Measurements from ENCODE around the gene MISP3.
"Not testable (repeated sequence)": the region's sequence is repeated elsewhere in the genome, so short reads cannot be mapped to it uniquely, and the experiment has no call there.

The MISP3 gene

DNA sequence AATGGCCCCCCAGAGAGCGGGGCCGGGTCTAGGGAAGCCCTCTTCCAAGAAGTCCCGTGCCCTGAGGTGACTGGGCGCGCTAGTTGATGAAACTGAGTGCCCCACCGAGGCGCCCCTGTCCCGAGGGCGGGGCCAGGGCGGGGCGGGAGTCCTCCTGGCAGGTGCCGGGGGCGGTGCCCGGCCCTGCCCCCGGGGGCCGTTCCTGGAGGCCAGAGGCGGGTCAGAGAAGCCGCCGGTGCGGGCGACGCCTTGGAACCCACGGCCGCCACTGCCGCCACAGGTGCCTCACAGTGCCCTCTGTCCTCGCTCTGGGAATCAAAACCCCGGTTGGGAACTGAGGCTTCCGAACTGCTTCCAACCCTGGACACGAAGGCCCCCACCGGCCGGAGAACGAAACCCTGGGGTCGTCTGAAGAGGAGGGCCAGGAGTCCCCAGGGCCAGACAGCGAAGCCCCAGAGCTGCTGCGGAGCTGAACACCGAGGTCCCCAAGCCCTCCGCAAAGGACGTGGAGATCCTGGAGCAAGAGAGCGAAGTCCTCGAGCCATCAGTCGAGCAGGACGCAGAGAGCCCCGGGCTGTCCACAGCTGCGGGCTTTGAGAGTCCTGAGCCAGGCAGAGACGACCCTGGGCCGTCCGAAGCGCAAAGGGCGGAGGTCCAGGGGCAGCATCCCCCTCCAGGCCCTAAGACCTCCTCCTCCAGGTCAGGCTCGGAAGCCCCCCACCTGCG, at the start of gene MISP3:
Gene MISP3, plus strand, starts transcription at position 252 of the 726 bp plus-strand sequence. CDS start 524 bp downstream, outside the sequence.
- peak in 1 of 4 experiments; percentile 22 for DNase-seq

DNA sequence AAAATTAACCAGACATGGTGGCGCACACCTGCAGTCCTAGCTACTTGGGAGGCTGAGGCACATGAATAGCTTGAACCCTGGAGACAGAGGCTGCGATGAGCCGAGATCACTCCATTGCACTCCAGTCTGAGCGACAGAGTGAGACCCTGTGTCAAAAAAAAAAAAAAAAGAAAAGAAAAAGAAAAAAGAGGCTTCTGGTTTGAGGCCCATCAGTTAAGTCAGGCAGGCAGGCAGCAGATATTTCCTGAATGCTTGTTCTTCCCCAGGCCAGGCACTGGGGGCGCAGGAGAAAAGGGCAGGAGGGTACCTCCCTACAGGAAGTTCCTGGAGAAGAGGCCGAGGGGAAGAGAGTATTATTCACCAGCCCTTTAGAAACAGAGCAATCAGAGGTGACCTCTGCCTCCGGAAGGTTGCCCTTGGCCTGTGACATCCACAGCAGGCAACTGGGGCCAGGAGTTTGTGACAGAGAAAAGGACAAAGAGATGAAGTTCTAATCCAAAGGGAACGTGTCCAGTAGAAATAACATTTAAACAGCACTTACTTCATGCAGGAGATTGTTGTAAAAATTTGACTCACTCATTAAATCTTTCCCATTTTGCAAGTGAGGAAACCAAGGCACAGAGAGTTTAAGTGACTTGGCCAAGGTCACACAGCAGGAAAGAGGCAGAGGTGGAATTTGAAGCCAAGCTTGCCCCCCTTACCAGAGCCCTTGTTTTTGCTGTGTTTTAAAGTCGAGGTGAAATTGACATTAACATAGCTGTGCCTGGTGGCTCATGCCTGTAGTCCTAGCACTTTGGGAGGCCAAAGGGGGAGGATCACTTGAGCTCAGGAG, 49.0 kb upstream of the MISP3 start:
- no peak for DNase-seq

DNA sequence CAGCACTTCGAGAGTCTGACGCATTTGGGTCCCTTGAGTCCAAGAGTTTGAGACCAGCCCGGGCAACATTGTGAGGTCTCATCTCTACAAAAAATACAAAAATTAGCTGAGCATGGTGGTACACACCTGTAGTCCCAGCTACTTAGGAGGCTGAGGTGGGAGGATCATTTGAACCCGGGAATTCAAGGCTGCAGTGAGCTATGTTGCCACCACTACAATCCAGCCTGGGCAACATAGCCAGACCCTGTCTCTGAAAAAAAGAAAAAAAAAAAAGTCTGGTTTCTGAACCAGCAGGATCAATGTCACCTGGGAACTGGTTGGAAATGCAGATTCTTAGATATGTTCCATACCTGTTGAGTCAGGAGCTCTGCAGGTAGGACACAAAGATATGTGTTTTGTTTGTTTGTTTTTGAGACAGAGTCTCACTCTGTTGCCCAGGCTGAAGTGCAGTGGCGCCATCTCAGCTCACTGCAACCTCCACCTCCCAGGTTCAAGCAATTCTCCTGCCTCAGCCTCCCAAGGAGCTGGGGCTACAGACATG, 45.9 kb upstream of the MISP3 start:
- not testable (repeated sequence) for DNase-seq

DNA sequence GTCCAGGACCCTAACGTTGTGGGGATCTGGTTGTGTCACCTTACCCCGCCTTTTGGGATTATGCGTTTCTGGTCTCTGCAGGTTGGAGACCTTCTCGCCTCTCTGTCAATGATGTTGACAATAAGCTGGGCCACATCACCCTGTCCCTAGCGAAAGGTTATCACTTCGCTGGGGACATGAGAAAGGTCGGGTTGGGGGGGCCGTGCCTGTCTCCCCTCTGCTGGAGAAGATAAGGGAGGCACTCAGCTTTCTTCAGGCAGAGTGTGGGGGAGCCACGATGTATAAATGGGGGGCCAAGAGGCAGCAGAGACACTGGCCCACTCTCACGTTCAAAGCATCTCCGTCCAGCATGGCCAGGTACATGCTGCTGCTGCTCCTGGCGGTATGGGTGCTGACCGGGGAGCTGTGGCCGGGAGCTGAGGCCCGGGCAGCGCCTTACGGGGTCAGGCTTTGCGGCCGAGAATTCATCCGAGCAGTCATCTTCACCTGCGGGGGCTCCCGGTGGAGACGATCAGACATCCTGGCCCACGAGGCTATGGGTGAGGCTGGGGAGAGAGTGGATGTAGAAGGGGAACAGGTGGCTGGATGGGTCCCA, 44.6 kb upstream of the MISP3 start, which contains the start of gene RLN3:
Gene RLN3, plus strand, starts transcription at position 293 of the 595 bp plus-strand sequence. Its CDS starts 57 bp downstream, at position 350.
- no peak for DNase-seq

DNA sequence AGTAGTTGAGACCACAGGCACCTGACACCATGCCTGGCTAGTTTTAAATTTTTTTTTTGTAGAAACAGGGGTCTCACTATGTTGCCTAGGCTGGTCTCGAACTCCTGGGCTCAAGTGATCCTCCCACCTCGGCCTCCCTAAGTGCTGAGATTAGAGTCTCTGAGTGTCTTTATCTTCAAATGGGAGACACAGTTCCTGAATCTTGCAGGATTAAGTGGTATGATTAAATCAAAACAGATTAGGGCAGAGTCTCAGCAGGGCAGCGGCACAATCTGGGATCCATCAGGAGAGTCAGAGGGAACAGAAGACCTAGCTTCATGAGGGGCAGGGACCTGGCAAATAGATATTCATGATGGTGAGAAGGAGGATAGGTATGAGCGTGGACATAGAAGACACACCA, 43.7 kb upstream of the MISP3 start:
- DNase-seq, result no peak

DNA sequence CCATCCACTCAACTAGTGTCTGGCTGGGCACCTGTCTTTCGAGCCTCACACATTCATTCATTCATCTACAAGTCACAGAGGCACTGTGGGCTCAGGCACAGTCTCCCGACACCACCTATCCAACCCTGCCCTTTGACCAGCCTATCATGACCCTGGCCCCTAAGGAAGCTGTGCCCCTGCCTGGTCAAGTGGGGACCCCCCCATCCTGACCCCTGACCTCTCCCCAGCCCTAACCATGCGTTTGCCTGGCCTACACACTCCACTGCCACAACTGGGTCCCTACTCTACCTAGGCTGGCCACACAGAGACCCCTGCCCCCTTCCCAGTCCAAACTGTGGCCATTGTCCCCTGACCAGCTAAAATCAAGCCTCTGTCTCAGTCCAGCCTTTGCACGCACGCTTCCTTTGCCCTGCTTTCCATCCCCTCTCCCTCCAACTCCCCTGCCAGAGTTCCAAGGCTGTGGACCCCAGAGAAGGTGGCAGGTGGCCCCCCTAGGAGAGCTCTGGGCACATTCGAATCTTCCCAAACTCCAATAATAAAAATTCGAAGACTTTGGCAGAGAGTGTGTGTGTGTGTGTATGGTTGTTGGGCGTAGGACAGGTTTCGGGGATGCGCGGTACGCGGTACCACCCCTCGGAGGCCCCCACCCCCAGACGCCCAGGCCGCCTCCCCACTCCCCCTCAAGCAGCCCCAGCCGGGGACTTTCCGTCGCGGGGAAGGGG, 41.4 kb upstream of the MISP3 start:
- no peak for DNase-seq

DNA sequence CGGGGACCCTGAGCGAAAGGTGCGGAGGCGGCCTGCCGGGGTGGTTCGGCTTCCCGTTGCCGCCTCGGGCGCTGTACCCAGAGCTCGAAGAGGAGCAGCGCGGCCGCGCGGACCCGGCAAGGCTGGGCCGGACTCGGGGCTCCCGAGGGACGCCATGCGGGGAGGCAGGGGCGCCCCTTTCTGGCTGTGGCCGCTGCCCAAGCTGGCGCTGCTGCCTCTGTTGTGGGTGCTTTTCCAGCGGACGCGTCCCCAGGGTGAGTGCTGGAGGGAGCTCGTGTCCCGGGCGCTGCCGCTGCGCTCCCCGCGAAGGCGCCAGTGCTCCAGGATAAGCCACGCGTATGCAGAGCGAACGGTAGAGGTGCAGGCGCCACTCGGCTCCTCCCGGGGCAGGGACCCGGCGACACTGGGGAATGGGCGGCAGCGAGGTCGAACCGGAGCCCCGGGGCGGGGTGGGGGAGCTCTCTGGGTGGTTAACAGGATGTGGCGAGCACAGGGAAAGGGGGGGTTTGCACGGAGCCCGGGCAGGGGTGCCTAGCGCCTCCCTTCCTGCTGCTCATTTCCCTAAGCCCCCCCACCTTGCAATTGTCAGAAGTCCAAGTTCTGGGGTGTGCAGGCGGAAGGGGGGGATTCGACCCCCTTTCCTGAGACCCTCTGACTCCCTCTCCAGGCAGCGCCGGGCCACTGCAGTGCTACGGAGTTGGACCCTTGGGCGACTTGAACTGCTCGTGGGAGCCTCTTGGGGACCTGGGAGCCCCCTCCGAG, 40.7 kb upstream of the MISP3 start, which contains the start of gene IL27RA:
Gene IL27RA, plus strand, starts transcription at position 44 of the 762 bp plus-strand sequence. Its CDS starts 111 bp downstream, at position 155.
- peak; percentile 48 to 76 (median 65) for DNase-seq

DNA sequence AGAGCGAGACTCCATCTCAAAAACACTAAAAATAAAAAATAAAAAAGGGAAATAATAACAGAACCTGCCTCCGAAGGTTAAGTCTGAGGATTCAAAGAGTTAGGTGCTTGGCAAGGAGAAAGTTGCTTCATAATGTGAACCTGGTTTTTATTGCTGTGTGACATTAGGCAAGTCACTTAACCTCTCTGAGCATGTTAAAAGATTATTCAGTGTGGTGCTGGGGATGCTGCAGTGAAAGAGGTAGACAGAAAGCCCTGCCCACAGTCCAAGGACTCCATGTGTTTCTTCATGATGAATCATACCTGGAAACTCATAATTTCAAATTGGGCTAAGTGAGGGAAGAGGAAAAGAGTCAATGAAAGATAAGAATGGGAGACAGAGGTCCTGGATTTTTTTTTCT, 38.6 kb upstream of the MISP3 start:
- DNase-seq, result no peak

DNA sequence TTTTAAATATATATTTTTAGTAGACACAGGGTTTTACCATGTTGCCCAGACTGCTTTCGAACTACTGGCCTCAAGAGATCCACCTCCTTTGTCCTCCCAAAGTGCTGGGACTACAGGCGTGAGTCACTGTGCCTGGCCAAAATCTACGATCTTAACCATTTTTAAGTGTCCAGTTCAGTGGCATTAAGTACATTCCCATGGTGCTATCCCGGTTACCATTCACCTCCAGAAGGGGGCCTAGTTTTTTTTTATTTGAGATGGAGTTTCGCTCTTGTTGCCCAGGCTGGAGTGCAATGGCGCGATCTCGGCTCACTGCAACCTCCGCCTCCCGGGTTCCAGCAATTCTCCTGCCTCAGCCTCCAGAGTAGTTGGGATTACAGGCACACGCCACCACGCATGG, 37.4 kb upstream of the MISP3 start:
- not testable (repeated sequence) for DNase-seq

DNA sequence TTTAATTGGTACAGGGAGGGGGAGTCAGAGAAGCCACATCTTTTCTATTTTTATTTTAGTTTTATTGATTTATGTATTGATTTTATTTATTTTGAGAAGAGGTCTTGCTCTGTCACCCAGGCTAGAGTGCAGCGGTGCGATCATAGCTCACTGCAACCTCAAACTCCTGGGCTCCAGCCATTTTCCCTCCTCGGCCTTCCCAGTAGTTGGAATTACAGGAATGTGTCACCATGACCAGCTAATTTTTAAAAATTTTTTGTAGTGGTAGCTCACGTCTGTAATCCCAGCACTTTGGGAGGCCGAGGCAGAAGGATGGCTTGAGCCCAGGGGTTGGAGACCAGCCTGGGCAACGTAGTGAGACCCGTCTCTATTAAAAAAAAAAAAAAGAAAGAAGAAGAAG, 36.9 kb upstream of the MISP3 start:
- DNase-seq, result no peak

DNA sequence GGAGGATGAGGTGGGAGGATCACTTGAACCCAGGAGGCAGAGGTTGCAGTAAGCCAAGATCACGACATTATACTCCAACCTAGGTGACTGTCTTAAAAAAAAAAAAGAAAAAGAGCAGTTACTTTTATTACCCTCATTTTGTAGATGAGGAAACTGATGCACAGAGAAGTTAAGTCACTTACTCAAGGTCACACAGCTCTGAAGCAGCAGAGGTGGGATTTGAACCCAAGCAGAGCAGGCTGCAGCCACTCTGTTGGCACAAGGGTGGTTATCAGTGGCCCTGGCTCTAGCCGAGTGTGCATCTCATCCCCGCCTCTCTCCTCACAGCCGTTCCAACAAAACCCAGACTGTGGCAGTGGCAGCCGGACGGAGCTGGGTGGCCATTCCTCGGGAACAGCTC, 33.4 kb upstream of the MISP3 start:
- DNase-seq, result no peak

DNA sequence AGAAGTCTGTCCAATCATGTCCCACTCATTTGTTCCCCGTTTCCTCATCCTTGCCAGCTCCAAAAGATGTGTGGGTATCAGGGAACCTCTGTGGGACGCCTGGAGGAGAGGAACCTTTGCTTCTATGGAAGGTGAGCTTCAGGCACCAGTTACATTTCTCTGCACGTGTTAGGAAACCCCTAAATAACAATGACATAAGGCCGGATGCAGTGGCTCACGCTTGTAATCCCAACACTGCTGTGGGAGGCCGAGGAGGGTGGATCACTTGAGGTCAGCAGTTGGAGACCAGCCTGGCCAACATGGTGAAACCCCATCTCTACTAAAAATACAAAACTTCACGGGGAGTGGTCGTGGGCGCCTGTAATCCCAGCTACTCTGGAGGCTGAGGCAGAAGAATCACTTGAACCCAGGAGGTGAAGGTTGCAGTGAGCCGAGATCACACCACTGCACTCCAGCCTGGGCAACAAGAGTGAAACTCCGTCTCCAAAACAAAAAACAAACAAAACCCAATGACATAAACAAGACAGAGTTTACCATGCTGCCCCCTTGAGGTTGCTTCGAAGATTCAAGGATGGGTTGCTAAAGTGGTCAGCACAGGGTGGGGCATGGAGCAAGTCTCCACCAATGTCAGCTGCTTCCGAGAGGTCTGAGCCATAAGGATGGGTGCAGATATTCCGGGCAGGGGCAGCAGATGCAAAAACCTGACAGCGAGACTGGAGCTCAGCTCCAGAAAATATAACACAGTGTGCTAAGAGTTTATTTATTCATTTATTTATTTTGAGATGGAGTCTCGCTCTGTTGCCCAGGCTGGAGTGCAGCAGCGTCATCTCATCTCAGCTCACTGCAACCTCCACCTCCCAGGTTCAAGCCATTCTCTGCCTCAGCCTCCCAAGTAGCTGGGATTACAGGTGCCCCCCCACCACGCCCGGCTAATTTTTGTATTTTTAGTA, 29.7 kb upstream of the MISP3 start:
- DNase-seq, result not testable (repeated sequence)

DNA sequence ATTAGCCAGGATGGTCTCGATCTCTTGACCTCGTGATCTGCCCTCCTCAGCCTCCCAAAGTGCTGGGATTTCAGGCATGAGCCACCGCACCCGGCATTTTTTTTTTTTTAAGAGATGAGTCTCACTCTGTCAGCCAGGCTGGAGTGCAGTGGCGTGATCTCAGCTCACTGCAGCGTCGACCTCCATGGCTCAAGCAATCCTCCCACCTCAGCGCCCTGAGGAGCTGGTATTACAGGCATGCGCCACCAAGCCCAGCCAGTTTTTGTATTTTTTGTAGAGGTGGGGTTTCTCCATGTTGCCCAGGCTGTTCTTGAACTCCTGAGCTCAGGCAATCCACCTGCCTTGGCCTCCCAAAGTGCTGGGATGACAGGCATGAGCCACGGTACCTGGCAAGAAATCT, 24.7 kb upstream of the MISP3 start:
- DNase-seq, result not testable (repeated sequence)

DNA sequence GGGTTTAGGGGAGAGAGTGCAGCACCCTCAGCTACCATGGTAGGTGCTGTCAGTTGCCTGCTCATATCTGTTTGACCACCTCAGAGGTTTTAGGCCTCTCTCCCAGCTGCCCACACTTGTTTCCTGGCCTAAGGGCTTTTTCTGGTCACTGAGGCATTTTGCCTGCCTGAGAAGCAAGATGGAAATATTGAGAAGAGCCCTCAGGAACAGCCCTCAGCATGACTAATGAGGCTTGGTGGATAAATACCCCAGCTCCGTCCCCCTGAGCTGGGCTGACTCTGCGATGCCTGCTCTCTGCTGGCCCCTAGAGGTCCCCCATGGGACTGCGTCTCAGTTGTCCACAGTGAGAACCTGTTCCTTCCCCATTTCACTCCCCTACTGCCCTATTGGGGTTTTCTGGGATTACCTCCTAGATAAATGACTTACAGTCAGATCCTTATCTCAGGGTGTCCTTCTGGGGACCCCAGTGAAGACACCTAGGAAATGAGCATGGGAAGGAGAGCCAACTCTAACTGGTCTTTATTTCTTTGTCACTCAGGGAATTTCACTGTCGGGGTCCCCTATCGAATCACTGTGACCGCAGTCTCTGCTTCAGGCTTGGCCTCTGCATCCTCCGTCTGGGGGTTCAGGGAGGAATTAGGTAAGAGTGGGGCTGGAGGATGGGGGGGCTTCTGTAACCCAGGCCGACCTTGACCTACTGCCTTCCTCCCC, 24.0 kb upstream of the MISP3 start:
- peak; percentile 51 to 70 (median 64) for DNase-seq

DNA sequence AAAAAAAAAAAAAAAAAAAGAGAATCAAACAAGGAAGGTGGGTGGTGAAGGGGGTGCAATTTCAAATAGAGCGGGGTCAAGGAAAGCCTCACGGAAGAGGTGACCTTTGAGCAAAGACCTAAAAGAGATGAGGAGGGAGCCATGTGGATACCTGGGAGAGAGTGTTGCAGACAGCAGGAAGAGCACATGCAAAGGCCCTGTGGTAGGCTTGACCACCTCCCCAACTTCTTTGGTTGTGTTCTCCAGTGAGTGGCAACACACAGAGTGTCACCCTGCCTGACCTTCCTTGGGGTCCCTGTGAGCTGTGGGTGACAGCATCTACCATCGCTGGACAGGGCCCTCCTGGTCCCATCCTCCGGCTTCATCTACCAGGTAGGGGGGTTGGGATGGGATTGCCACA, 22.1 kb upstream of the MISP3 start:
- DNase-seq, result no peak

DNA sequence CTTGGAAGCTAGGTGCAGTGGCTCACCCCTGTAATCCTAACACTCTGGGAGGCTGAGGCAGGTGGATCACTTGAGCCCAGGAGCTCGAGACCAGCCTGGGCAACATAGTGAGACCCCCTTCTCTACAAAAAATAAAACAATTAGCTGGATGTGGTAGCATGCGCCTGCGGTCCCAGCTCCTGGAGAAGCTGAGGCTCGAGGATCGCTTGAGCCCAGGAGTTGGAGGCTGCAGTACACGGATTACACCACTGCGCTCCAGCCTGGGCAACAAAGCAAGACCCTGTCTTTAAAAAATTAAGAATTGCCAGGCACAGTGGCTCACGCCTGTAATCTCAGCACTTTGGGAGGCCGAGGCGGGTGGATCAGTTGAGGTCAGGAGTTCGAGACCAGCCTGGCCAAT, 21.6 kb upstream of the MISP3 start:
- DNase-seq, result not testable (repeated sequence)

DNA sequence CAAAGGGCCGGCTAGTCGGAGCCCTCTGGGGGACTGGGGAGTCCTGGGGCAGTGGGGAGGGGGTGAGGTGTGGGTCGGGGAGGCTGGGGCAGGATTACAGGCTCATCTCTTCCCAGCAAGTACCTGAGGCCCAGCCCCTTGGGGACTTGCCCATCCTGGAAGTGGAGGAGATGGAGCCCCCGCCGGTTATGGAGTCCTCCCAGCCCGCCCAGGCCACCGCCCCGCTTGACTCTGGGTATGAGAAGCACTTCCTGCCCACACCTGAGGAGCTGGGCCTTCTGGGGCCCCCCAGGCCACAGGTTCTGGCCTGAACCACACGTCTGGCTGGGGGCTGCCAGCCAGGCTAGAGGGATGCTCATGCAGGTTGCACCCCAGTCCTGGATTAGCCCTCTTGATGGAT, 20.6 kb upstream of the MISP3 start:
- DNase-seq, result no peak

DNA sequence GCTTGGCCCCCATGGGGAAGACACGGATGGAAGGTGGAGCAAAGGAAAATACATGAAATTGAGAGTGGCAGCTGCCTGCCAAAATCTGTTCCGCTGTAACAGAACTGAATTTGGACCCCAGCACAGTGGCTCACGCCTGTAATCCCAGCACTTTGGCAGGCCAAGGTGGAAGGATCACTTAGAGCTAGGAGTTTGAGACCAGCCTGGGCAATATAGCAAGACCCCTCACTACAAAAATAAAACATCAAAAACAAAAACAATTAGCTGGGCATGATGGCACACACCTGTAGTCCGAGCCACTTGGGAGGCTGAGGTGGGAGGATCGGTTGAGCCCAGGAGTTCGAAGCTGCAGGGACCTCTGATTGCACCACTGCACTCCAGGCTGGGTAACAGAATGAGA, 20.1 kb upstream of the MISP3 start:
- no peak for DNase-seq

DNA sequence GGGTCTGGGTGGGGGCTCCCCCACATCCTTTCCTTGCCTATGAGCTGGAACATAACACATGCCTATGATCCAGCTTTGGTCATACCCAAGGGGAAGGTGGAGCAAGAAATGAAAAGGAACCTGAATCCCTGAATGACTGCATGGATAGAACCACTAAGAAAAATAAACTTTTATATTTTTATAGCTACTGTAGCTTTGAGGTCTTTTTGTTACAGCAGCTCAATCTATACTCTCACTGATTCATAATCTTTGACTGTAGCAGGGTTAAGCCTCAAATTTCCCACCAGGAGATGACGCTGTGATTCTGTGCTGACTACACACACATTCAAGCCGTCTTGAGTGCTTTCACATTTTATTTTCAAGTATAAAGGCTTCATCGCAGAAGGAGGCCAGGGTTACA, 19.6 kb upstream of the MISP3 start:
- DNase-seq, result no peak

DNA sequence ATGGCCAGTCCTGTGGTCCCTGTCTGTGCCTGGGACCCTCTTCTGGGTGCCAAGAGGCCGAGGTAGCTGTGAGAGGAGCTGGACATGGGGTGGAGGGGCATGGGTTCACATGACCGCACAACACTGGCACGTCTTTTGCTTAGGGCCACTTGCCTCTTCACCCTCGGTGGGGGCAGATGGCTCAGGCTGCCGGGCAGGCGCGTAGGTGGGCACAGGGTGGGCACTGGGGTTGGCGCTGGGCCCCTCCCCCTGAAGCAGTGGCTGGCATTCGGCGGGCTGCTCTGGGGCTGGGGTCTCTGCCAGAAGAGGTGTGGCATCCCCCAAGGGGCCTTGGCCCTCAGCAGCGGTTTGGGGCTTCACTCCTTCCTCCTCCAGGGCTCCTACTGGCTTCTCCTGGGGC, 19.1 kb upstream of the MISP3 start:
- no peak for DNase-seq
